Activated naive CD8-positive, alpha-beta T cell treated with anti-CD3 and anti-CD28 coated beads, Interleukin-2, amount 50 U/mL, for 24 hours (primary cell): ENCODE measurements around the gene PMEPA1.

Experiments
- ATAC-seq: fragments of 150-1000 bp; cut with Tn5 transposase; one replicate; pipeline ENCODE4 v1.10.0; 2021
- DNase-seq: peaks from one replicate; pipeline ENCODE4 v3.0.0; 2021
- H3K27ac Mint-ChIP-seq: one replicate; pipeline ENCODE4 v1.8.0; 2021; ENCODE audit warnings: mild to moderate bottlenecking, mixed read lengths
- H3K27me3 Mint-ChIP-seq: one replicate; pipeline ENCODE4 v1.8.0; 2021; ENCODE audit warnings: mixed read lengths
- H3K36me3 Mint-ChIP-seq: one replicate; pipeline ENCODE4 v1.8.0; 2021; ENCODE audit warnings: low read depth, mixed read lengths
- H3K4me1 Mint-ChIP-seq: one replicate; pipeline ENCODE4 v1.8.0; 2021; ENCODE audit warnings: mixed read lengths
- H3K4me3 Mint-ChIP-seq: one replicate; pipeline ENCODE4 v1.8.0; 2021; ENCODE audit warnings: mild to moderate bottlenecking, moderate library complexity, mixed read lengths
- H3K9me3 Mint-ChIP-seq: one replicate; pipeline ENCODE4 v1.8.0; 2021; ENCODE audit warnings: mixed read lengths

PMEPA1 gene

GRCh38 chr20:57709823-57710799 is at the start of gene PMEPA1:
Gene PMEPA1 (minus strand): TSS chr20:57710015. CDS start chr20:57709582, 433 bp downstream.
- peak within 1 kb of the TSS; percentile 82 for H3K27ac Mint-ChIP-seq
- H3K36me3 Mint-ChIP-seq, result peaks cover 2% of the 10 kb centered on the region

GRCh38 chr20:57757767-57758166 is 48.0 kb upstream of the PMEPA1 start:
- DNase-seq, result no peak
- H3K36me3 Mint-ChIP-seq, result no peaks in the 10 kb centered on the region
- ATAC-seq, result no peak
- H3K27ac Mint-ChIP-seq, result no peak overlapping the region
- no peak overlapping the region for H3K4me3 Mint-ChIP-seq
- peaks cover 23% of the 10 kb centered on the region for H3K27me3 Mint-ChIP-seq
- H3K4me1 Mint-ChIP-seq, result no peaks in the 10 kb centered on the region
- H3K9me3 Mint-ChIP-seq, result peaks cover 4% of the 10 kb centered on the region

More at GRCh38 chr20:57709823-57710799, at the start of gene PMEPA1:
- ATAC-seq (peak; percentile 85), DNase-seq (peak; percentile 92)
- H3K9me3 Mint-ChIP-seq, result no peaks in the 10 kb centered on the region
- H3K4me1 Mint-ChIP-seq, result peaks cover 31% of the 10 kb centered on the region
- peaks cover 10% of the 10 kb centered on the region for H3K27me3 Mint-ChIP-seq
- peak within 1 kb of the TSS; percentile 87 for H3K4me3 Mint-ChIP-seq

GRCh38 chr20:57756921-57757320 is 47.1 kb upstream of the PMEPA1 start:
- H3K36me3 Mint-ChIP-seq, result no peaks in the 10 kb centered on the region
- H3K27ac Mint-ChIP-seq, result no peak overlapping the region
- no peaks in the 10 kb centered on the region for H3K4me1 Mint-ChIP-seq
- no peak for DNase-seq
- peaks cover 22% of the 10 kb centered on the region for H3K27me3 Mint-ChIP-seq
- no peak for ATAC-seq
- no peak overlapping the region for H3K4me3 Mint-ChIP-seq
- peaks cover 4% of the 10 kb centered on the region for H3K9me3 Mint-ChIP-seq

GRCh38 chr20:57756213-57756612 is 46.4 kb upstream of the PMEPA1 start:
- DNase-seq (no peak), ATAC-seq (no peak)
- no peaks in the 10 kb centered on the region for H3K36me3 Mint-ChIP-seq
- H3K4me3 Mint-ChIP-seq, result no peak overlapping the region
- H3K27ac Mint-ChIP-seq, result no peak overlapping the region
- peaks cover 25% of the 10 kb centered on the region for H3K27me3 Mint-ChIP-seq
- H3K9me3 Mint-ChIP-seq, result peaks cover 4% of the 10 kb centered on the region
- peaks cover 4% of the 10 kb centered on the region for H3K4me1 Mint-ChIP-seq

- H3K4me3 Mint-ChIP-seq, result no peak overlapping the region
- peaks cover 4% of the 10 kb centered on the region for H3K9me3 Mint-ChIP-seq
- H3K4me1 Mint-ChIP-seq, result peaks cover 6% of the 10 kb centered on the region
Observed at GRCh38 chr20:57755609-57756008, 45.8 kb upstream of the PMEPA1 start.

GRCh38 chr20:57754190-57754589 is 44.4 kb upstream of the PMEPA1 start:
- ATAC-seq (no peak), DNase-seq (no peak)
- Mint-ChIP-seq H3K27ac (no peak overlapping the region), H3K4me1 (peaks cover 11% of the 10 kb centered on the region), H3K9me3 (no peaks in the 10 kb centered on the region), H3K36me3 (no peaks in the 10 kb centered on the region), H3K27me3 (peaks cover 31% of the 10 kb centered on the region), H3K4me3 (no peak overlapping the region)

More at GRCh38 chr20:57755609-57756008, 45.8 kb upstream of the PMEPA1 start:
- DNase-seq (no peak), ATAC-seq (no peak)
- Mint-ChIP-seq H3K36me3 (no peaks in the 10 kb centered on the region), H3K27me3 (peaks cover 27% of the 10 kb centered on the region), H3K27ac (no peak overlapping the region)

- peaks cover 36% of the 10 kb centered on the region for H3K27me3 Mint-ChIP-seq
Observed at GRCh38 chr20:57753332-57754164, 43.7 kb upstream of the PMEPA1 start.

GRCh38 chr20:57751411-57751810 is 41.6 kb upstream of the PMEPA1 start:
- no peak for ATAC-seq
- Mint-ChIP-seq H3K9me3 (no peaks in the 10 kb centered on the region), H3K4me1 (peaks cover 20% of the 10 kb centered on the region), H3K36me3 (no peaks in the 10 kb centered on the region), H3K4me3 (no peak overlapping the region), H3K27ac (no peak overlapping the region), H3K27me3 (peaks cover 45% of the 10 kb centered on the region)
- no peak for DNase-seq

More at GRCh38 chr20:57753332-57754164, 43.7 kb upstream of the PMEPA1 start:
- ATAC-seq (no peak), DNase-seq (no peak)
- Mint-ChIP-seq H3K4me1 (peaks cover 17% of the 10 kb centered on the region), H3K36me3 (no peaks in the 10 kb centered on the region), H3K9me3 (no peaks in the 10 kb centered on the region), H3K4me3 (no peak overlapping the region), H3K27ac (no peak overlapping the region)

GRCh38 chr20:57749869-57750268 is 40.1 kb upstream of the PMEPA1 start:
- Mint-ChIP-seq H3K27ac (no peak overlapping the region), H3K4me3 (no peak overlapping the region), H3K27me3 (peaks cover 44% of the 10 kb centered on the region), H3K4me1 (peaks cover 20% of the 10 kb centered on the region), H3K9me3 (no peaks in the 10 kb centered on the region), H3K36me3 (no peaks in the 10 kb centered on the region)
- ATAC-seq, result no peak
- no peak for DNase-seq

- no peaks in the 10 kb centered on the region for H3K9me3 Mint-ChIP-seq
- ATAC-seq, result no peak
- H3K36me3 Mint-ChIP-seq, result no peaks in the 10 kb centered on the region
- no peak for DNase-seq
- H3K4me1 Mint-ChIP-seq, result peaks cover 20% of the 10 kb centered on the region
- peaks cover 42% of the 10 kb centered on the region for H3K27me3 Mint-ChIP-seq
- peak overlapping the region; percentile 82 for H3K27ac Mint-ChIP-seq
- peak overlapping the region; percentile 48 for H3K4me3 Mint-ChIP-seq
Observed at GRCh38 chr20:57749131-57749690, 39.4 kb upstream of the PMEPA1 start.

GRCh38 chr20:57748601-57749130 is 38.9 kb upstream of the PMEPA1 start:
- DNase-seq (peak; percentile 57), ATAC-seq (peak; percentile 88)
- Mint-ChIP-seq H3K9me3 (no peaks in the 10 kb centered on the region), H3K4me1 (peaks cover 20% of the 10 kb centered on the region), H3K36me3 (no peaks in the 10 kb centered on the region), H3K27ac (peak overlapping the region; percentile 82), H3K4me3 (peak overlapping the region; percentile 48), H3K27me3 (peaks cover 41% of the 10 kb centered on the region)

- ATAC-seq (no peak), DNase-seq (no peak)
- Mint-ChIP-seq H3K27me3 (peaks cover 34% of the 10 kb centered on the region), H3K9me3 (no peaks in the 10 kb centered on the region), H3K36me3 (no peaks in the 10 kb centered on the region), H3K4me3 (no peak overlapping the region), H3K4me1 (peaks cover 22% of the 10 kb centered on the region), H3K27ac (no peak overlapping the region)
Observed at GRCh38 chr20:57747861-57748481, 38.2 kb upstream of the PMEPA1 start.

- H3K9me3 Mint-ChIP-seq, result no peaks in the 10 kb centered on the region
- H3K4me1 Mint-ChIP-seq, result peaks cover 22% of the 10 kb centered on the region
- H3K36me3 Mint-ChIP-seq, result no peaks in the 10 kb centered on the region
- H3K27me3 Mint-ChIP-seq, result peaks cover 36% of the 10 kb centered on the region
- DNase-seq, result no peak
- no peak for ATAC-seq
- H3K4me3 Mint-ChIP-seq, result no peak overlapping the region
- H3K27ac Mint-ChIP-seq, result no peak overlapping the region
Observed at GRCh38 chr20:57746832-57747404, 37.1 kb upstream of the PMEPA1 start.
